ENCODE data around the gene CDH1.

CDH1 gene

GRCh38 chr16:68717684-68718083 is 19.4 kb upstream of the CDH1 start:
- no peak for TF ChIP-seq CTCF (IDR thresholded peaks at IDR 0.05; ENCODE audit: low read depth, low read length)
- DNase-seq (ENCODE audit: extremely low read depth, low read depth): no peak

GRCh38 chr16:68718590-68718989 is 18.5 kb upstream of the CDH1 start:
- no peak for TF ChIP-seq CTCF (IDR thresholded peaks at IDR 0.05; ENCODE audit: low read depth, low read length)
- peak; percentile 4 for DNase-seq (ENCODE audit: extremely low read depth, low read depth)

- no peak for TF ChIP-seq CTCF (IDR thresholded peaks at IDR 0.05; ENCODE audit: low read depth, low read length)
- no peak for DNase-seq (ENCODE audit: extremely low read depth, low read depth)
Measured at GRCh38 chr16:68719993-68720489, 17.1 kb upstream of the CDH1 start.

- no peak for TF ChIP-seq CTCF (IDR thresholded peaks at IDR 0.05; ENCODE audit: low read depth, low read length)
- no peak for DNase-seq (ENCODE audit: extremely low read depth, low read depth)
Measured at GRCh38 chr16:68722119-68723024, 14.7 kb upstream of the CDH1 start.

- DNase-seq (ENCODE audit: extremely low read depth, low read depth): no peak
- no peak for TF ChIP-seq CTCF (IDR thresholded peaks at IDR 0.05; ENCODE audit: low read depth, low read length)
Measured at GRCh38 chr16:68724797-68725196, 12.3 kb upstream of the CDH1 start.

GRCh38 chr16:68728523-68728922 is 8.6 kb upstream of the CDH1 start:
- no peak for DNase-seq (ENCODE audit: extremely low read depth, low read depth)
- no peak for TF ChIP-seq CTCF (IDR thresholded peaks at IDR 0.05; ENCODE audit: low read depth, low read length)

GRCh38 chr16:68731637-68732036 is 5.5 kb upstream of the CDH1 start:
- TF ChIP-seq CTCF (IDR thresholded peaks at IDR 0.05; ENCODE audit: low read depth, low read length): no peak
- no peak for DNase-seq (ENCODE audit: extremely low read depth, low read depth)

All from AG09319 (cell line).